Activated CD4-positive, alpha-beta T cell treated with anti-CD3 and anti-CD28 coated beads for 24 hours (primary cell): ENCODE data around the gene SIK1.
"Not testable (repeated sequence)": the region's sequence is repeated elsewhere in the genome, so short reads cannot be mapped to it uniquely, and the experiment has no call there.

Experiments
- DNase-seq, 2 donors: peaks; one replicate each; pipeline ENCODE4 v3.0.0-alpha.2; 2020; ENCODE audit warnings: low read depth in 2 of 2

SIK1 gene

DNA sequence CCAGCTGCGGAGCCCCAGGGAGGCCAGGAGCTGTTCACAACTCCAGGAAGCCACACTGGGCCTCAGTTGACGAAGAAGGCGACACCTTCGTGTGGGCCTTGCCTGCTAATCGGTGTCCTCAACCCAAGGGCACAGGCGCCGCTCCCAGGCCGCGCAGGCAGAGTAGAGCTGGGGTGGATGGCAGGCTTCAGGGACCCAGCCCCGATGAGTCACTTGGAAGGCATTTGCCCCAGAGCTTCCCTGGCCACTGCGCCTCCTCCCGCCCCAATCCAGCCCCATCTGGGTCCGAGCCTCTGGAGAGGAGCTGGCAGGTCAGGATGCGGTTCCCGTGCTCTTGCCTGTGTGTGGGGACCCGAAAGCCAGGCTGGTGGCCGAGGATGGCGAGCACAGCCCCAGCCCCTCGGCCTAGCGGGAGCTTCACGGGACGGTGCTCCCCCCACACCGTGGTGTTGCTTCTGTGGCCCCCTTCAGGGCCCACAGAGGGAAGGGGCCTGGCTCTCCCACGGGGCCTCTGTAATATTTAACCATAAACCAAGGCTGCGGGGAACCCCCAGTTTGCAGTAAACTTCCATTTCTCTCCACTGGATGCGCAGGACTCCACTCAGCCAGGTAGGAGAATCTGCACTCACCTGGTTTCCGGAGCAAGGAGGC lies 30.0 kb downstream of the SIK1 start:
- DNase-seq = not testable (repeated sequence)

DNA sequence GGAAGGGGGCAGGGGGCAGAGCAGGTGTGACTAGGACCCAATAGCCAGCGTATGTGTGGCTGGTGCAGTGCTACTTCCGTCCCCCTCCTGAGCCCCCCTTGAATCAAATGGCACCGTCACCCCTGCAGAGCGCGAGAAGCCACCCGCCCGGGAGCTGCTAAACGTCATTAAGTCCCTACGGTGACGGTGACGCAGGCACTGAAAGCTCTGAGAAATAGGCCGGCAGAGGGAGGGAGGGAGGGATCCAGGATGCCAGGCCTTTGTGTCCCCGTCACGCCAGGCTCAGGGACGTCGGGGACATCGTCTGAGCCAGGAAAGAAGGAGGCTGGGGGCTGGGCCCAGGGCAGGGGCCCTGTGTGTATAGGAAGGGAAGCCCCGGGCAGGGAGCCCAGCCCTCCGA lies 43.6 kb downstream of the SIK1 start:
- not testable (repeated sequence) for DNase-seq

DNA sequence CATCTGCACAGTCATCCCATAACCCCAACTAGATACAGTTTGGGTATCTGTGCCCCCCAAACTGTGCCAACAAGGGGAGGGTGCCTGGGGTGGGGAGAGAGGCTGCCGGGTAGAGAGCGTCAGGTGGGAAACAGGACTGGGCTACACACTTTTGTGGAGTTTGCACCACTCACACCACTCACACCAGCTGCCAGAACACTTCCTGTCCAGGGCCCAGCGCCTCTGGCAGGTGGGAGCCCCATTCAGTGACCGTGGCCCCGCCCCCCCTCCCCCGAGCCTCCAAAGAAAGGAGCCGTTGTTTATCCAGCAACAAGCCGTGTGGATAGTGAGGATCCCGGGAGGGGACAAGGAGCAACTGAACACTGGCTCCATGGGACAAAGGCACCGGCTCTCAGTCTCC lies 44.0 kb downstream of the SIK1 start:
- DNase-seq = not testable (repeated sequence)

DNA sequence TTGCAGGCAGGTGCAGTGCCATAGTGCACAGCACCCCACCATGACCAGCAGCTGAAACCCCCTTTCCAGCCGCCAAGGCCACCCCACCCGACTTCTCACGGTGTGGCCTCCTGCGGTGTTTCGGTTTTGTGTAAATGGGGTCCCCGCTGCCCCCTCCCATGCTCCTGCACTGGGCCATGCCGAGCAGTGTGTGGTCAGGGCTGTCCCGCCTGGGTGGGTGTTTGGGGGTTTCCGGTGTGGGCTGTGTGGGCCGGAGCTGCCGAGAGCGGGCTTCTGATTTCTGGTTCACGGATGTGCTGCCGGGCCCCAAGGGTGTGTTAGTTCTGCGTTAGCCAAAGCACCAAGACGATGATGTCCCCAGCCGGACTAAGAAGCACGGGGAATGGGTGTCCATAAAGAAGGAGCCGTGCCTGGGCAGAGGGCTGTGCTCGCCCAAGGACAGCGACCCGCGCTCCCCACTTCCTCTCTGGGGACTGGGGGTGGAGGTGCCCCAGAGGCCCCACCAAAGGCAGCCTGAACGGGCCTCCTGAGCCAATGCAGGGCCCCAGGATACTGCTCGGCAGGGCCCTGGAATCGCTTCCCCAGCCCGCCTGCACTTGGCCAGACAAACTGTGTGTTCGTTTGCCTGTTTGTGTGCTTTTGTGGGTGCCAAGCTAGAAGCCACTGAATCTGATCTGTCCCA lies 45.9 kb downstream of the SIK1 start:
- DNase-seq = not testable (repeated sequence)

DNA sequence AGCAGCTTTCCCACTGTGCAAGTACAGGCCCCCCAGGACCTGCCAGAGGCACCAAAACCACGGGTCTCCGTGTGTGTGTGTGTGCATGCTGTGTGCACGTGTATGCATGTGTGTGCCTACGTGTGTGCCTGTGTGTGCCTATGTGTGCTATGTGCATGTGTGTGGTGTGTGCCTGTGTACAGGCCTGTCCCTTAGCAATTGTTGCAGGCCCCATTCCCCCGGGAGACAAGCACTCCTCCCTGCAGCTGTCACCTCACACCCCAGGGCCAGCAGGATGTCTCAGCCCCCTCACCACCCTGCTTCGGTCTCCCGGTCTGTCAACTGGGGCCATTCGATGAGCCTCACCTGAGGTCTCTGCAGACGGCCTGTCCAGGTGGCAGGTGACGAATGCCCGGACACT lies 46.6 kb downstream of the SIK1 start:
- DNase-seq = not testable (repeated sequence)

DNA sequence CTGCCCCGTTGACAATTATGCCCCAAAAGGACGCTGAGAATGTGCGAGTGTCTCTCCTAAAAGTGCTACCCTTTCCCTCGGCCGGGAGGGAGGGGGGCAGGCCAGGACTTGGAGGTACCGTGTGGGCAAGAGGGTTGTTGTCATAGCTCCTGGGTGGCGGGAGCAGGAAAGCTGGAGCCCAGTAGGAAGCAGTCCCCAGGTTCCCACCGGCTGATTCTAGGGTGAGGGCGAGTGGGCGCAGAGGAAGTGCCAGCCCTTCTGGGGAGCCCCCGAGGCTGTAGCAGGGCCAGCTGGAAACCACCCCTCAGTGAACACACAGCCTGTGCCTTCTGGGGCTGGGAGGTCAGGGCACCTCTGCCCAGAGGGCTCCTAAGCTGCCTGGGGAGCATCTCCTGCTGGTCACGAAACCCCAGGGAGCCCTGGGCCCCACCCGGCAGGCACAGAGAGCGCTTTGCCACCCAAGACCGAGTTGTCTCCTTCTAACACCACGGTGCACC lies 47.3 kb downstream of the SIK1 start:
- not testable (repeated sequence) for DNase-seq

DNA sequence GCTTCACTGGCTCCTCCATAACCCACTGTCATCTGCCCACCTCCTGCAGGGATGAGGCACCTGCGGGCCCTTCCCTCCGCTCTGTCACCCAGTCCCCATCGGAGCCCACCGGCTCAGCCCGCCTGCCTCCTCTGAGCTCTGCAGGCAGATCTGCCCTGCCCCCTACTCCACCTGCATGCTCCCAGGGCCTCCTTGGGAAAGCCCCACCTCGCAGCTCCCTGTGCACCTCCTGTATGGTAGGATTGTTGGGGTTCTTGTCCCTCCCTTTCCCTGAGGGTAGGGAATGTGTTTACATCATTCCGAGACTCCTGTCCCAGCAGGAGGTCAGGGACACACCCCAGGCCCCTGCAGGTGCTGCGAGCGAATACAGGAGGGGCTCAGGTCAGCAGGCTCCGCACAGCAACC lies 50.5 kb downstream of the SIK1 start:
- DNase-seq = no peak

DNA sequence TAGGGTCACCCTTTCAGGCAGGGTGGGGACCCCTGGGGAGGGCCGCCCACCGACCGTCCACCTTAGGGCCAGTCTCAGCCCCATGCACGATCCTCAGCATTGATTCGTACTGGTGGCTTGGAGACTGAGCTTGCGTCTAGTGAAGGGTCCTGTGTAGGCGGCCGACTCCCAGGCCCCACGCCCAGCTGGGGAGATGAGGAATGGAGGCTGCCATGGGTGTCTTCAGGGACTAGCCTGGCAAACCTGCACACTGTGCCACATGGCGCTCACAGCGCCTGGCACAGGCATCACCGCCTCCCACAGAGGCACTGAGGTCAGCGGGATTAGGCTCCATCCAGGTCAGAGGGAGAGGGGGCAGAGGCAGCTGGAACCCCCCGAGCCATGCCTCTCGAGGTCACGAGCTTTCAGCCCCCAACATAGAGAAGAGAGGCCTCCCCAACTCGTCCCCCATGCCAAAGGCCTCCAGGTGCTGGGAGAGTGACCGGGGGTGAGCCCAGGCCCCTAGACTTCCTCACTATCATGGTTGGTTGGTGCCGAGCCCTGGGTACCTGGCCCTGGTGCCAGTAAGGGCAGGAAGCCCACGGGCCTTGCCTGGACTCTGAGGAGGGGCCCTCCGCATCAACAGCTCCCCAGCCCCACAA lies 51.0 kb downstream of the SIK1 start:
- no peak for DNase-seq

DNA sequence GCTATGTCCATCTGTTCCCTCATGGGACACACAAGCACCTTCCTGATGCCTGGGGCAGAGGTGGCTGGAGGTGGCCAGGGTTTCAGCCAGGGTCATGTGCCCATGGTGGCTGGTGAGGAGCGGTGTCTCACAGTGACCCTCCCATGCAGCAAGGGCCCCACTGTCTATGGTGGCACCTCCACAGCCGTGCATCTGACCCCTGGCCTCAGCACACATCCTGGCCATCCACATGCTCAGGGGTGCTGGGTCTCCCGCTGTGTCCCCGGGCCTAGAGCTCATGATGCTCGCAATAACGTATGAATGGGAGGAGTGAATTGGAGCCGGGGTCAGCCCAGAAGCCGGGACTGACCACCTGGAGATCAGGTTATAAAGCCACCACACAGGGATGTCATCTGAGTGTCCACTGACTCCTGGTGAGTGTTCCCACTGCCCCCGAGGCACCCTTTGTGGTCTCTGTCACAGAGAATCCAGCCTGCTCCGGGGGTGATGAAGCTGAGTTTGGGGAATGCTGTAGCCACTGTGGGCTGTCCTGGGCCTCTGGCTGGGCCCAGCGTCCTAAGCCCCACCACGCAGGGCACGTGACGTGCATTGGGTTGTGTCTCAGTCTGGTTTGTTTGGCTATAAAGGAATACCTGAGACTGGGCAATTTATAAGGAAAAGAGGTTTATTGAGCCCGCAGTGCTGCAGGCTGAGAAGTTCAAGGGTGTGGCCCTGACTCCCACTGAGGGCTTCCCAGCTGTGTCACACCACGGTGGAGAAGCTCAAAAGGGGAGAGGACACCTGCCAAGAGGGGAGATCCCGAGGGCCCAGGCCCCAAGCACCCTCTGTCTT lies 51.7 kb downstream of the SIK1 start:
- DNase-seq = no peak

DNA sequence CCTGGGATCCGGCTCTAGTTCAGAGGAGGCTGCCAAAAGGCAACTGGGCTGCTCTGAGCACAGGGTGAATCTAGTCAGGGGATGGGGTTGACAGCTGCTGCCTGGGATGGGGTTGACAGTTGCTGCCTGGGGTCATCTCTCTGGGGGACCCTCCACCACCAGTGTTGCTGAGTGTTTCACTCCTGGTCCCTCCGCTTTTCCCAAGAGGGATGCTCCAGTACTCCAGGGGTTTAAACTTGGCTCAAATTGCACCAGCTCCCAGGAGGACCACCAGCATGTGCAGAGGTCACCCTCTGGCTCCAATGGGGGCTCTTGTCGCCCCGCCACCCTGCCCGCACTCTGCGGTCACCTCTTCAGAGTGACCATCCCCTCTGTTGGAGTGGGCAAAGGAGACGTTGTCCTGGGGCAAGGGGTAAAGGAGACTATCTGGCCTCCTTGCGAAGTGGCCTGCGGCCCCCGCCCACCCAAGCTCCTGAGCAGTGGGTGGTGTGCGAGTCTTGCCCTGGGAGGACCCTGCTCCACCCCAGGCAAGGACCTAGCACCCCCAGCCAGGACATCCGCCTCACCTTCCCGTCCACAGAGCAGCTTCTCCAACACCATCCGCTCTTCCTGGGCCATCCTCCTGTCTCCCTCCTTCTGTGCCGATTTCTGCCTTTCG lies 52.6 kb downstream of the SIK1 start:
- DNase-seq = no peak

DNA sequence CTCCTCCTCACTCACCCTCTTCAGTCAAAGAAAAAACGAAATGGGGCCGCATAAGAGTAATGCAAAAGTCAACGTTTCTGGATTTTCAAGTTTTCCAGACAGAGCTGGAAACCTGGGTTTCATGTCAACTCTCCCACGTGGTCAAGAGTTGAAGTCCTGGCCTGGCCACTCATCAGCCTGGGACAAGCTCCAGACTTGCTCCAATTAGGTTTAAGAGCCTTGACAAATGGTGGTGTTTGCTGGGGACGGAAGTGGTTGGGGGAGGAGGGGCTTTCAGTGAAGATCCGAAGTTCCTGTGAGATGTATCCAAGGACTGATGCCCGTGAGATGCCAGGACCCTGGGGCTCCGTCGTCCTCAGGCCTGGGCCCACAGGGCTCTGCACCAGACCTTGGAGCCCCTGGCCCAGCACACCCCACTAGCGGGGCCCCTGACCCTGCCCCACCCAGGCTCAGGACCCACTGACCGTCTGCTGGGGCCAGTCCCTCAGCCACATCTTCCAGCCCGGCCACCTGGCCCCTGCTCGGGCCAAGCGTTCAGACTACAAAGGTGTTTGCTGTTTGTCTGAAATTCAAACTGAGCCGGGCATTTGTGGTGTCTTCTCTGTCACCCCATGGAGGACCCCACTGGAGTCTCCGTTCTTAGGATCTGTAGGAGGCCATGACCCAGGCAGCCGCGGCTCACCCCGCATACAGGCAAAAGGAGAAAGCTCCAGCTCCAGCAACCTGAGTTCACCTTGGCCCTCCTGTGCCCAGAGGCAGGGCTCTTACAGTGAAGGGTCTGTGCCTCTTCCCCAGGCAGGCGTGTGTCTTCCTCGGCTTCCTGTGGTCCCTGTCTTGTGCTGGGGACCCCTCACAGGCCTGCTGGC lies 53.3 kb downstream of the SIK1 start:
- DNase-seq = no peak

DNA sequence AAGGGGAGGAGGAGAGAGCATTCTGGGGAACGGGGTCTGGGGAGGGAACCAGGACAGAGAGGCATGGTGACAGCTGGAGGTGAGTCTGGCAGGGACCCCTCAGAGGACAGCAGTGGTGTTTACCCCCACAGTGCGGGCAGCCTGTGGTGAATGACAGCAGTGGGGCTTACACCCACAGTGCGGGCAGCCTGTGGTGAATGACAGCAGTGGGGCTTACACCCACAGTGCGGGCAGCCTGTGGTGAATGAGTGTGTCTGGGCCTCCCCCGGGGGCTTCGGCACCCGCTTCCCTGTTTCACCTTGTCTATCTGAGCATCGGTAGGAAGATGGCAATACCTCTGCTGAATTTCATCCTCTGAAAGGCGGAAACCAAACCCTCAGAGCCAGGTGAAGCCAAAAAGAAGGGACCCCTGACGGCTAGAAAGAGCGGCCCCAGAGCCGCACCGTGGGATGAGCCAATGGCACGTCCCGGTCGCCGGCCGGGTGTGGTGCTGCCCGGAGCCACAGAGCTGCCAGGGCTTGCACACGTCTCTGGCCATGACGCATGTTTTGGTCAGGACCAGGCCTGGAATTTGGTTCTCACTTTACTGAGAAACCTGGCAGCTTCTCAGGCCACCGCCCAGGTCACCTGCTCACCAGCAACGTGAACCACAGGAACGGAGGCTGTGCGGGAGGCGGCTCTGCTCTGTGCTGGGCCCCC lies 54.1 kb downstream of the SIK1 start:
- no peak for DNase-seq

DNA sequence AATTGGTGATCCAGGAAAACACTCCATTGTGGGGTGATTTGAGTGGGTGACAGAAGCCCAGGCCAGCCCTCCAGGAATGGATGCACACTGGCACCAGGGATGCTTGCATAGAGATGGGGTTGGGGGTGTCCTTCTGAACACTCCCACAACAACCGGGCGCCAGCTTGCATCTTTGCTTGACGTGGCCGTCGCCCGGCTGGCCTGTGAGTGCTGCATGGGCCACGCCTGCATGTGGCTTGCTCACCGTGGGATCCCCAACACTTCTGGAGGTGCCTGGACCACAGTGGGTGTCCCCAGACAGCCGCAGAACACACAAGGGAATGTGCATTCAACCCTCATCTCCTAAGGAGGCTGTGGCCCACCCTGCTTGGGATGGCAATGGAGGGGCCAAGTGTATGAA lies 55.1 kb downstream of the SIK1 start:
- DNase-seq = no peak

DNA sequence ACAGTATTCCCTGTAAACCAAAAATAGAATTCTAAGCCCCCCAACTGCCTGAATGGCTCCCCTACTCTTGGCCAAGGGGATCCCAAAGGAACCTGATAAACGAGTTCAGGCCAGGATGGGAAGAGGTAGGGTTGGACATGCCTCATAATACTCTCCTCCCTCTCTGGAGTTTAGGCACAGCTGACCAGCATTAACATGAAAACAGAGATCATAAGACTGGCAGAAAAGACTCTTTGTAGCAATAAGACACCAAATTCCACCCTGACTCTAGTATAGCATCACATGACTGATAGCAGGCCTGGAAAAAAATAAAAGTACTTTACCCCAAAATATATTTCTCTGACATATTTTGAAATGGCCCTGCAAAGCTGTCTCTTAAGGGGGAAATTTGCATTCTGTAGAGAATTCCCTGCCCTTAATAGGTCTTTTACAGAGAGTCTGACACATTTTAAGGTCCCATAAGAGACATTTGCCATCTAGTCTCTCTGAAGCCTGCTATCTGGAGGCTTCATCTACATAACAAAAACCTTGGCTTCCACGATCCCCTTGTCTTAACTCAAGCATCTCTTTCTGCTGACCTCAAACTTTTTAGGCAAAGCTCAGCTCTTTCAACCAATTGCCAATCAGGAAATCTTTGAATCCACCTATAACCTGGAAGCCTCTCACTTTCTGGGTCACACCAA lies 55.9 kb downstream of the SIK1 start:
- no peak for DNase-seq

DNA sequence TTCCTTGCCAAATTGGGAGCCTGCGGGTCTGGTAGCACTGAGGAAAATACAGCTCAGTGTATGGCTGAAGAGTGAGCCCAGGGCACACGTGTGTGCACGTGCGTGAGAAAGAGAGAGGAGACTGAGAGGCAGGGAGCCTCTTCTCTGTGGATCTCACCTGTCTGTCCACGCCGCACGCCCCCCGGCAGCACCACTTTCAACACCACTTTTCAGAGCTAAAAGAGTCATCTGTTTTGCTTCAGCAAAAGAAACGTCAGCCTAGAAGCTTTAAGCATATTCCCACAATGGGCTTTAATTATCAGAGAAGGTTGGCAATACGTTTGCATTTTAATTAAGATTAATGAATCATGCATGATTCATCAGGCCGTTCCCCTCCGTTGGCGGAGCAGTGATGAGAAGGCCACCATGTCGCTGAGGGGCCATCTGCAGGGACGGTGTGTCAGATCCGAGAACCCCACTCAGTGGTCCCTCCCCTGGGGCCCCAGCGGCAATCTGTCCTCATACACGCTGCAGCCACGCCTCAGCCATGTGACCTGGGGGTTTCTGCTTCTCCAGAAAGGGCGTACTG lies 56.8 kb downstream of the SIK1 start:
- no peak for DNase-seq

DNA sequence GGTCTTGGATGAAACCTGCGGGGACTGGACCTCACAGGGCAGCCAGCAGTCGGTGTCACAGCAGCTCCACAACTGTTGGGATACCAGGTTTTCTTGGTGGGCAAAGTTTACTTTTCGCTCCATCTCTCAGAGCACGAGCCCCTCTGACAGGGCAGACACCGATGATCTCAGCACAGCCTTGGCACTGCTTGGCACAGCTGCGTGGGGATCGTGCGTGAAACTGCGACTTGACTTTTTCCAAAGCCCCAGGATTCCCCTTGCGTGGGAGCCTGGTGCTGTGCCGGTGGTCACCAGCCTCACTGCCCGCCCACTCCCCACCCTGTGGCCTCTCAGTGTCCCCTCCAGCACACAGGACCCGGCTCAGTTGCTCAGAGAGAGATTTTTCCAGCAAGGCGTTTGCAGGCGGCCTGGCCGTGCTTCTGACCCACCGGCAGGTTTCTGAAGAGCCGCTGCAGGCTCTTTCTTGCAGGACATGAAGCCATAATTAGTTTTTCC lies 57.3 kb downstream of the SIK1 start:
- no peak for DNase-seq

DNA sequence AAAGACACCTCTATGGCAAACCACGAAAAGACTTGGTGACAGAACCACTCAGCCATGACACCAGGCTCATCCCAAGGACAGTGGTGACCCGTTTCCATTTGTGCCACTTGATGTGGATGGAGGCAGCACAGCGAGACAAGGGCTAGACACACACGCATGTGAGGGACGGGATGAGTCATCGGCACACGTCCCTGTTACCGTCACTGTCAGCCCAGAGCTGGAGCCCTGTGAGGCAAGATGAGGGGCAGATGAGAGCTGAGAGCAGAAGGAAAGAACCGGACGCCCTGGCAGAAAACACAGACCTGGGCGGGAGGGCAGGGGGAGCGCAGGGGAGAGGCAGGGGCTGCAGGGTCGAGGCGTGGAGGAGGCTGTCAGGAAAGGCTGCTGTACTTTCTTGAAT lies 57.8 kb downstream of the SIK1 start:
- DNase-seq = no peak

DNA sequence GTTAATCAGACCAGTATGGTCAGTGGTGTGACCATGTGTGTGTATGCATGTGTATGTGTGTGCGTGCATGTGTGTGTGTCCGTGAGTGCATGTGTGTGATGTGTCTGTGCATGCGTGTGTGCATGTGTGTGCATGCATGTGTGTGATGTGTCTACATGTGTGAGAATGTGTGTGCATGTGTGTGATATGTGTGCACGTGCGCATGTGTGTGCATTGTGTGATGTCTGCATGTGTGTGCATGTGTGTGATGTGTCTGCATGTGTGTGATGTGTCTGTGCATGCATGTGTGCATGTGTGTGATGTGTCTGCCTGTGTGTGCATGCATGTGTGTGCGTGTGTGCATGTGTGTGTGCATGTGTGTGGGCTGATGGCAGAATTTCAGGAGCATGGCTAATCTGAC lies 58.2 kb downstream of the SIK1 start:
- no peak for DNase-seq

DNA sequence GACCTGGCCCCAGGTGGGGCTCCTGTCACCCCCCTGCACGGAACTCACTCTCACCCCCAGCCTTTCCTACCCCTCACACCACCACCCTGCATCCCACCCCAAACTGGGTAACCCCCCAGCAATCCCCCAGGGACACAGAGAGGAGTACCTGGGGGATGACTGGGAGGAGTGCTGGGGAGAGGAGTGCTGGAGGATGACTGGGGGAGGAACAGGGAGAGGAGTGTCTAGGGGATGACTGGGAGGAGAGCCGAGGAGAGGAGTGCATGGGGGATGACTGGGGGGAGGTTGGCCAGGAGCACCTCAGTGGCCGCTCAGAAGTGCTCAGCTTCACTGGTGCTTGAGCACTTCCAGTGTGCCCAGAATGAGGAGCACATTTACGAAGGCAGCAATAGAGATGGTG lies 59.1 kb downstream of the SIK1 start:
- DNase-seq = no peak
